Peyer's patch (tissue), 4 donors: ENCODE measurements around the gene UPK3A. TPM values are rescaled to one million over a fixed set of nuclear protein-coding genes. Genes with fewer than 3 reads are reported as not detected.
A peak's percentile ranks its signal among the peaks of the same experiment; 100 is the strongest.

Experiments
- DNase-seq, 3 donors: peaks; one replicate each; pipeline ENCODE4 v3.0.0-alpha.2; 2017 to 2019
- H3K27ac ChIP-seq, 4 donors: fragments of 200-600 bp; sonication (generic); one replicate each; pipeline ENCODE4 v1.5.1; 2016 to 2019
- H3K27me3 ChIP-seq, 2 donors: fragments of 200-600 bp; sonication (generic); one replicate each; pipeline ENCODE4 v1.5.1; 2019
- H3K36me3 ChIP-seq, 3 donors: fragments of 200-600 bp; sonication (generic); one replicate each; pipeline ENCODE4 v1.5.1; 2016 to 2019
- H3K4me1 ChIP-seq, 4 donors: fragments of 200-600 bp; sonication (generic); one replicate each; pipeline ENCODE4 v1.5.1; 2016 to 2019
- H3K4me3 ChIP-seq, 4 donors: fragments of 200-600 bp; sonication (generic); 1 replicate in 3 of 4; 2 replicates in 1 of 4; pipeline ENCODE4 v1.5.1; 2016 to 2019; ENCODE audit warnings: mild to moderate bottlenecking in 1 of 4
- H3K9me3 ChIP-seq, 4 donors: fragments of 200-600 bp; sonication (generic); one replicate each; pipeline ENCODE4 v1.5.1; 2016 to 2019; ENCODE audit warnings: mild to moderate bottlenecking in 1 of 4
- CTCF ChIP-seq, 6 experiments: fragments of 450-650 bp in 4 of 6; fragments of 200-600 bp in 2 of 6; sonication (generic) in 1 of 6; IDR thresholded peaks; one replicate each; pipeline ENCODE4 v1.5.1; 2017 to 2019; ENCODE audit warnings: antibody characterized with exemption in 6 of 6, mild to moderate bottlenecking in 3 of 6, moderate library complexity in 1 of 6
- POLR2A ChIP-seq, 2 donors: fragments of 450-650 bp; IDR thresholded peaks; one replicate each; pipeline ENCODE4 v1.5.1; 2017; ENCODE audit warnings: antibody characterized with exemption in 2 of 2, mild to moderate bottlenecking in 2 of 2, moderate library complexity in 2 of 2
- total RNA-seq, 4 donors: library from RNA; depleted of rRNA; stranded (reverse); fragments of >200 nt; gene quantifications; one replicate each; pipeline ENCODE4 v1.1.0, GENCODE V29; 2016

Gene UPK3A
- total RNA-seq, 4 donors from 2014 or later: 4.0 TPM; not detected in 3

GRCh38 chr22:45268167-45268957, 16.4 kb upstream of the UPK3A start:
- Histone ChIP-seq H3K4me3 (peak overlapping the region; percentile 41 to 70 (median 58)), H3K9me3 (no peaks in the 10 kb centered on the region), H3K36me3 (no peaks in the 10 kb centered on the region), H3K27ac (peak overlapping the region in 3 of 4 donors; percentile 2 to 42 (median 9)), H3K27me3 (no peaks in the 10 kb centered on the region), H3K4me1 (peaks cover 5 to 38% (median 15%) of the 10 kb centered on the region in 4 donors)
- TF ChIP-seq CTCF (IDR thresholded peaks at IDR 0.05): no peak
- TF ChIP-seq POLR2A (IDR thresholded peaks at IDR 0.05): no peak
- DNase-seq: peak in 2 of 3 donors; percentile 59 to 62

- no peaks in the 10 kb centered on the region for H3K27me3 ChIP-seq
- TF ChIP-seq CTCF (IDR thresholded peaks at IDR 0.05) (peak; percentile 94 to 98 (median 96)), POLR2A (IDR thresholded peaks at IDR 0.05) (peak in 1 of 2 donors; percentile 30)
- peaks cover 5 to 38% (median 7%) of the 10 kb centered on the region in 4 donors for H3K4me1 ChIP-seq
- H3K27ac ChIP-seq: peak overlapping the region in 3 of 4 donors; percentile 31 to 75 (median 60)
- H3K4me3 ChIP-seq: peak overlapping the region; percentile 41 to 70 (median 58)
- no peaks in the 10 kb centered on the region for H3K36me3 ChIP-seq
- peak; percentile 84 to 94 (median 93) for DNase-seq
- no peaks in the 10 kb centered on the region for H3K9me3 ChIP-seq
These were observed 15.5 kb upstream of the UPK3A start for GRCh38 chr22:45268958-45269844.

- no peak overlapping the region for H3K4me3 ChIP-seq
- H3K27ac ChIP-seq: peak overlapping the region in 2 of 4 donors; percentile 21 to 24
- TF ChIP-seq CTCF (IDR thresholded peaks at IDR 0.05): no peak
- TF ChIP-seq POLR2A (IDR thresholded peaks at IDR 0.05): no peak
- H3K36me3 ChIP-seq: no peaks in the 10 kb centered on the region
- no peaks in the 10 kb centered on the region for H3K9me3 ChIP-seq
- no peak for DNase-seq
- no peaks in the 10 kb centered on the region for H3K27me3 ChIP-seq
- H3K4me1 ChIP-seq: peaks cover 4 to 39% (median 7%) of the 10 kb centered on the region in 4 donors
These were observed 14.4 kb upstream of the UPK3A start for GRCh38 chr22:45270095-45271020.

- H3K27me3 ChIP-seq: no peaks in the 10 kb centered on the region
- H3K9me3 ChIP-seq: no peaks in the 10 kb centered on the region
- peak in 2 of 3 donors; percentile 51 to 67 for DNase-seq
- no peaks in the 10 kb centered on the region for H3K36me3 ChIP-seq
- peak overlapping the region; percentile 17 to 92 (median 76) for H3K27ac ChIP-seq
- peaks cover 4 to 39% (median 7%) of the 10 kb centered on the region in 4 donors for H3K4me1 ChIP-seq
- TF ChIP-seq CTCF (IDR thresholded peaks at IDR 0.05): no peak
- no peak for TF ChIP-seq POLR2A (IDR thresholded peaks at IDR 0.05)
- no peak overlapping the region for H3K4me3 ChIP-seq
These were observed 13.0 kb upstream of the UPK3A start for GRCh38 chr22:45271667-45272201.
